Panc1 (cell line): Measurements from ENCODE around the gene TNIP1. TPM values are rescaled to one million over a fixed set of nuclear protein-coding genes. Genes with fewer than 3 reads are reported as not detected.

Experiments
- ATAC-seq: fragments of 200-7000 bp; cut with Tn5 transposase; 2 replicates; pipeline ENCODE4 v1.9.1; 2020; ENCODE audit warnings: mild to moderate bottlenecking, moderate library complexity
- BruUV-seq: library from RNA; stranded (reverse); fragments of 400-500 nt; replicated peaks from 2 replicates; lab custom pipeline; 2021; lab: Mats Ljungman, UMichigan
- CTCF ChIA-PET: fragments of 300-600 bp; sonication (Branson Sonifier 250); formaldehyde crosslinking; loops from one replicate; lab custom pipeline; 2022; ENCODE audit warnings: antibody characterized with exemption; lab: Charles Lee
- POLR2A ChIA-PET: fragments of 300-600 bp; sonication (Branson Sonifier 250); formaldehyde crosslinking; loops from one replicate; lab custom pipeline; 2022; ENCODE audit warnings: antibody characterized with exemption; lab: Charles Lee
- DNase-seq: peaks from one replicate; pipeline ENCODE4 v3.0.0-alpha.2; 2010; ENCODE audit warnings: low read depth, low spot score
- H3K27ac ChIP-seq: 2 replicates; pipeline ENCODE4 v1.5.1; 2011; ENCODE audit warnings: mild to moderate bottlenecking, low read length, inconsistent platforms
- H3K27me3 ChIP-seq: fragments of 200-500 bp; sonication (Bioruptor generic); 2 replicates; pipeline ENCODE4 v1.6.0; 2014; ENCODE audit warnings: low read length, inconsistent platforms; ENCODE audit not compliant: control insufficient read depth, insufficient read depth
- H3K36me3 ChIP-seq: fragments of 200-500 bp; sonication (Bioruptor generic); 2 replicates; pipeline ENCODE4 v1.5.1; 2014; ENCODE audit warnings: inconsistent platforms, mild to moderate bottlenecking, low read length, moderate library complexity; ENCODE audit not compliant: control insufficient read depth, insufficient read depth
- H3K4me1 ChIP-seq: 2 replicates; pipeline ENCODE4 v1.5.1; 2011; ENCODE audit warnings: inconsistent platforms, mild to moderate bottlenecking, low read length, moderate library complexity; ENCODE audit not compliant: control insufficient read depth, insufficient read depth
- H3K4me3 ChIP-seq, 2 experiments: 2 replicates each; pipeline ENCODE4 v1.5.1; 2011 to 2012; ENCODE audit warnings: low read depth in 2 of 2, low read length in 2 of 2, mild to moderate bottlenecking in 2 of 2, inconsistent platforms in 1 of 2, moderate library complexity in 1 of 2
- H3K9me3 ChIP-seq: fragments of 200-500 bp; sonication (Bioruptor generic); 2 replicates; pipeline ENCODE4 v1.5.1; 2014; ENCODE audit warnings: low read depth, mild to moderate bottlenecking, inconsistent platforms, low read length, moderate library complexity; ENCODE audit not compliant: control insufficient read depth, insufficient read depth
- POLR2AphosphoS5 ChIP-seq: IDR thresholded peaks from 2 replicates; pipeline ENCODE4 v1.6.1; 2012; ENCODE audit warnings: mild to moderate bottlenecking, low read depth, low read length, moderate library complexity
- SIN3A ChIP-seq: IDR thresholded peaks from 2 replicates; pipeline ENCODE4 v1.6.1; 2012; ENCODE audit warnings: low read depth, mild to moderate bottlenecking, low read length, moderate library complexity, borderline replicate concordance; ENCODE audit not compliant: insufficient read depth
- TCF7L2 ChIP-seq: IDR thresholded peaks from 2 replicates; pipeline ENCODE4 v1.6.1; 2011; ENCODE audit warnings: mild to moderate bottlenecking, low read depth, low read length, inconsistent platforms
- in situ Hi-C: cut with HindIII; loops from 2 replicates; pipeline ENCODE4 v1.10.0; 2016; ENCODE audit warnings: low sequenced_read_pairs, low pct_unique_long_range_greater_than_20kb
- intact Hi-C: fragments of 100-400 bp; cut with micrococcal nuclease; formaldehyde crosslinking; loops from one replicate; pipeline ENCODE4 v1.10.0; 2022; ENCODE audit not compliant: unreplicated experiment
- total RNA-seq: library from RNA; stranded (reverse); gene quantifications from one replicate; pipeline ENCODE4 v1.2.1, GENCODE V29; 2021; ENCODE audit not compliant: unreplicated experiment
- TF ChIP-seq, protein P1 (sequence below): fragments of 450-650 bp; IDR thresholded peaks from 2 replicates; pipeline ENCODE4 v1.5.1; 2017; ENCODE audit warnings: mild to moderate bottlenecking
- TF ChIP-seq, protein P2 (sequence below), 2 experiments: IDR thresholded peaks; 2 replicates each; pipeline ENCODE4 v1.6.1; 2011 to 2012; ENCODE audit warnings: low read depth in 2 of 2, control low read depth in 1 of 2, low read length in 1 of 2, mild to moderate bottlenecking in 1 of 2, moderate library complexity in 1 of 2; ENCODE audit not compliant: insufficient read depth in 1 of 2

TNIP1 gene
- total RNA-seq, 1 experiment from 2014 or later, result 81.9 TPM

GRCh38 chr5:151098768-151099121 lies 17.9 kb upstream of the TNIP1 start:
- TF ChIP-seq, protein P1, sequence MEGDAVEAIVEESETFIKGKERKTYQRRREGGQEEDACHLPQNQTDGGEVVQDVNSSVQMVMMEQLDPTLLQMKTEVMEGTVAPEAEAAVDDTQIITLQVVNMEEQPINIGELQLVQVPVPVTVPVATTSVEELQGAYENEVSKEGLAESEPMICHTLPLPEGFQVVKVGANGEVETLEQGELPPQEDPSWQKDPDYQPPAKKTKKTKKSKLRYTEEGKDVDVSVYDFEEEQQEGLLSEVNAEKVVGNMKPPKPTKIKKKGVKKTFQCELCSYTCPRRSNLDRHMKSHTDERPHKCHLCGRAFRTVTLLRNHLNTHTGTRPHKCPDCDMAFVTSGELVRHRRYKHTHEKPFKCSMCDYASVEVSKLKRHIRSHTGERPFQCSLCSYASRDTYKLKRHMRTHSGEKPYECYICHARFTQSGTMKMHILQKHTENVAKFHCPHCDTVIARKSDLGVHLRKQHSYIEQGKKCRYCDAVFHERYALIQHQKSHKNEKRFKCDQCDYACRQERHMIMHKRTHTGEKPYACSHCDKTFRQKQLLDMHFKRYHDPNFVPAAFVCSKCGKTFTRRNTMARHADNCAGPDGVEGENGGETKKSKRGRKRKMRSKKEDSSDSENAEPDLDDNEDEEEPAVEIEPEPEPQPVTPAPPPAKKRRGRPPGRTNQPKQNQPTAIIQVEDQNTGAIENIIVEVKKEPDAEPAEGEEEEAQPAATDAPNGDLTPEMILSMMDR, result no peak
- TF ChIP-seq TCF7L2 (no peak), POLR2AphosphoS5 (no peak), SIN3A (no peak)
- TF ChIP-seq, protein P2, sequence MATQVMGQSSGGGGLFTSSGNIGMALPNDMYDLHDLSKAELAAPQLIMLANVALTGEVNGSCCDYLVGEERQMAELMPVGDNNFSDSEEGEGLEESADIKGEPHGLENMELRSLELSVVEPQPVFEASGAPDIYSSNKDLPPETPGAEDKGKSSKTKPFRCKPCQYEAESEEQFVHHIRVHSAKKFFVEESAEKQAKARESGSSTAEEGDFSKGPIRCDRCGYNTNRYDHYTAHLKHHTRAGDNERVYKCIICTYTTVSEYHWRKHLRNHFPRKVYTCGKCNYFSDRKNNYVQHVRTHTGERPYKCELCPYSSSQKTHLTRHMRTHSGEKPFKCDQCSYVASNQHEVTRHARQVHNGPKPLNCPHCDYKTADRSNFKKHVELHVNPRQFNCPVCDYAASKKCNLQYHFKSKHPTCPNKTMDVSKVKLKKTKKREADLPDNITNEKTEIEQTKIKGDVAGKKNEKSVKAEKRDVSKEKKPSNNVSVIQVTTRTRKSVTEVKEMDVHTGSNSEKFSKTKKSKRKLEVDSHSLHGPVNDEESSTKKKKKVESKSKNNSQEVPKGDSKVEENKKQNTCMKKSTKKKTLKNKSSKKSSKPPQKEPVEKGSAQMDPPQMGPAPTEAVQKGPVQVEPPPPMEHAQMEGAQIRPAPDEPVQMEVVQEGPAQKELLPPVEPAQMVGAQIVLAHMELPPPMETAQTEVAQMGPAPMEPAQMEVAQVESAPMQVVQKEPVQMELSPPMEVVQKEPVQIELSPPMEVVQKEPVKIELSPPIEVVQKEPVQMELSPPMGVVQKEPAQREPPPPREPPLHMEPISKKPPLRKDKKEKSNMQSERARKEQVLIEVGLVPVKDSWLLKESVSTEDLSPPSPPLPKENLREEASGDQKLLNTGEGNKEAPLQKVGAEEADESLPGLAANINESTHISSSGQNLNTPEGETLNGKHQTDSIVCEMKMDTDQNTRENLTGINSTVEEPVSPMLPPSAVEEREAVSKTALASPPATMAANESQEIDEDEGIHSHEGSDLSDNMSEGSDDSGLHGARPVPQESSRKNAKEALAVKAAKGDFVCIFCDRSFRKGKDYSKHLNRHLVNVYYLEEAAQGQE (IDR thresholded peaks at IDR 0.05; ENCODE audit: insufficient read depth in 1 of 2, low read depth in 2 of 2, low read length in 1 of 2), result no peak
- Histone ChIP-seq H3K4me3 (no peak overlapping the region), H3K4me1 (peaks cover 4% of the 10 kb centered on the region; the same call in 1 of the 2 replicates), H3K27ac (no peak overlapping the region), H3K27me3 (no peaks in the 10 kb centered on the region), H3K9me3 (no peaks in the 10 kb centered on the region), H3K36me3 (no peaks in the 10 kb centered on the region)
- ChIA-PET CTCF (no interaction called here), POLR2A (interaction anchor here (0.6 kb wide), 1 partner anchor 105 kb away, joined by 5 read pairs; no protein-coding TSS in a partner anchor)
- intact Hi-C loops (no loop called here), in situ Hi-C loops (no loop called here)
- DNase-seq (no peak), ATAC-seq (no peak)
- no TSS peak for BruUV-seq

- ChIA-PET CTCF (interaction anchor here (1.0 kb wide), 1 partner anchor 46 kb away, joined by 4 read pairs; no protein-coding TSS in a partner anchor), POLR2A (interaction anchor here (0.6 kb wide), 1 partner anchor 104 kb away, joined by 5 read pairs; no protein-coding TSS in a partner anchor)
- BruUV-seq, result no TSS peak
- H3K36me3 ChIP-seq, result no peaks in the 10 kb centered on the region
- no peak overlapping the region for H3K4me3 ChIP-seq
- in situ Hi-C loops (no loop called here), intact Hi-C loops (no loop called here)
- no peak for TF ChIP-seq TCF7L2
- TF ChIP-seq POLR2AphosphoS5, result no peak
- TF ChIP-seq, protein P2 (IDR thresholded peaks at IDR 0.05; ENCODE audit: insufficient read depth in 1 of 2, low read depth in 2 of 2, low read length in 1 of 2), result no peak
- TF ChIP-seq, protein P1, result no peak
- no peak for TF ChIP-seq SIN3A
- peaks cover 6% of the 10 kb centered on the region; the same call in 1 of the 2 replicates for H3K4me1 ChIP-seq
- no peak overlapping the region for H3K27ac ChIP-seq
- no peaks in the 10 kb centered on the region for H3K27me3 ChIP-seq
- ATAC-seq, result no peak
- DNase-seq, result no peak
- no peaks in the 10 kb centered on the region for H3K9me3 ChIP-seq
Observed at GRCh38 chr5:151097820-151098767, 17.3 kb upstream of the TNIP1 start.
